GM18861 (cell line): ENCODE data around the gene DNLZ.
"Not testable (repeated sequence)": the region's sequence is repeated elsewhere in the genome, so short reads cannot be mapped to it uniquely, and the experiment has no call there.

Experiments used
- ATAC-seq: cut with Tn5 transposase; IDR thresholded peaks from one replicate; pipeline ENCODE4 v1.9.1; 2021; ENCODE audit not compliant: unreplicated experiment

DNLZ gene

DNA sequence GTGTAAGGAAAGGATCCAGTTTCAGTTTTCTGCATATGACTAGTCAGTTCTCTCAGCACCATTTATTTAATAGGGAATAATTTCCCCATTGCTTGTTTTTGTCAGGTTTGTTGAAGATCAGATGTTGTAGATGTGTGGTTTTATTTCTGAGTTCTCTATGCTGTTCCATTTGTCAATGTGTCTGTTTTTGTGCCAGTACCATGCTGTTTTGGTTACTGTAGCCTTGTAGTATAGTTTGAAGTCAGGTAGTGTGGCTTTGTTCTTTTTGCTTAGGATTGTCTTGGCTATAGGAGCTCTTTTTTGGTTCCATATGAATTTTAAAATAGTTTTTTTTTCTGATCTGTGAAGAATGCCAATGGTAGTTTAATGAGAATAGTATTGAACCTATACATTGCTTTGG is 42.6 kb downstream of the DNLZ start:
- ATAC-seq, result not testable (repeated sequence)

DNA sequence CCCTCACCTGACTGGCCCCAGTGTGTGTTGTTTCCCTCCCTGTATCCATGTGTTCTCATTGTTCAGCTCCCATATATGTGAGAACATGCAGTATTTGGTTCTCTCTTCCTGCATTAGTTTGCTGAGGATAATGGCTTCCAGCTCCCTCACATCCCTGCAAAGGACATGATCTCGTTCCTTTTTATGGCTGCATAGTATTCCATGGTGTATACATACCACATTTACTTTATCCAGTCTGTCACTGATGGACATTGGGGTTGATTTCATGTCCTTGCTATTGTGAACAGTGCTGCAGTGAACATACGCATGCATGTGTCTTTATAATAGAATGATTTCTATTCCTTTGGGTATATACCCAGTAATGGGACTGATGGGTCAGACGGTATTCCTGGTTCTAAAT is 43.6 kb downstream of the DNLZ start:
- ATAC-seq, result not testable (repeated sequence)

GRCh38 chr9:136319244-136319643 is 44.3 kb downstream of the DNLZ start:
- ATAC-seq, result not testable (repeated sequence)

DNA sequence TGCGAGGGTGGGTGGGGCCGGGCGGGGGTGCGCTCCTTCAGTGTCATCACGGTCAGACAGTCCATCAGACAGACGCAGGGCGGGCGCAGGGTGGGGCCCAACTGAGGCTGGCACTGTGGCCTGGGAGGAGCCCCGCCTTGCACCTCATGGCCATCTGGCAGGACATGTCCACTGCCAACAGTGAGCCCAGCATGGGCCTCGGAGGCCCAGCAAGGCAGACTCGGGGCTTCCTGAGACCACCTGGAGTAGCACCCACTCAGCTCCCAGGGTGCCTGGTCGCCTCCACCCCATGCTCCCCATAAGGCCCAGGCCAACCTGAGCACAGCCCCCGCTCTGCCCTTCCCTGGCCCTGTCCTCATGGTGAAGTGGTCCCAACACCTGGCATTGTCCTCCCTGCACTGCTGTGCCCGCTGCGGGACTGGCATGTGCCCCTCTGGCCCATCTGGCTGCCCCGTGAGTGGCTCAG is 44.7 kb downstream of the DNLZ start:
- ATAC-seq, result no peak

DNA sequence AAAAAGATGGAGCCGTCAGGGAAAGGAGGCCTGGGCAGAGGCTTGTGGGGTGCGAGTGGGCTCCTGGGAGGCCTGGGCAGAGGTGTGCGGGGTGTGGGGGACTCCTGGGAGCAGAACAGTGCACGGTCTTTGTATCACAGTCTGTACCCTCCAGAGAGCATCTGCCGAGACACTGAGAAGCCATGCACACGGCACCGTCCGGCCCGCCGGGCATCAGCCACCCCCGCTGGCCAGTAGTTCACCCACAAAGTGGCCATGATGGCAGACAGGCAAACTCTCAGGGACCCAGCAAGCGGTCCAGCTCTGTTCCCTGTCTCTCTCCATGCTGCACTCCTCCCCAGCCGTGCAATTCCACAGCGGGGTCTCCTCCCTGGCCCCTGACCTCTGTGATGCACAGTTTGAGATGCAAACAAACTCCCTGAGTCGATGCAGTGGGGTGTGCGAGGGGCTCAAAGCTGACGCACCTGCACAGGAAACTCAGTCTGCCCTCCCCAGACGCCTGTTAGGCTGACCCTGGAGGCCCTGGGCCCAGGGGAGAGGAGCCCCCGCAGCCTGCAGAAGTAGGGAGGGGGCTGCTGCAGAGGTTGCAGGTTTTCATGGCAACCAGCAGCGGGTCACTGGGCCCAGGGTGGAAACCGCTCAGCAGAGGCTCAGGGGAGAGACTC is 45.3 kb downstream of the DNLZ start:
- ATAC-seq, result no peak

DNA sequence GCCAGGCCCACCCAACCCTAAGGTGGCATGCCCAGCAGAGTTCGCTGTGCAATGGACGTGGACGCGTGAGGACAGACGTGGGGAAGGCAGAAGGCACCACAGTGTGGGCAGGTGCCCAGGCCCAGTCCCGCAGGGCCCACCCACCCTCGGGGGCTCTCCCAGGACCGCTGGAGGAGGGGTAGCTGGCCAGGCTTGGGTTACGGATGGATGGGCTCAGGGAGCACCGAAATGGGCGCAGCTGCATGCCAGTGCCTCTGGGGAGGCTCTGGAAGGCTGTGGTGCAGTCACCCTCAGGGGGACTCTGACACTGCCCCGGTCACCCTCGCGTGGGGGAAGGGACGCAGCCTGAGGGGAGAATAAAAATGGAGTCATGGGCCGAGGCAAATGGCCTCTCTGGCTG is 45.8 kb downstream of the DNLZ start:
- ATAC-seq, result no peak

DNA sequence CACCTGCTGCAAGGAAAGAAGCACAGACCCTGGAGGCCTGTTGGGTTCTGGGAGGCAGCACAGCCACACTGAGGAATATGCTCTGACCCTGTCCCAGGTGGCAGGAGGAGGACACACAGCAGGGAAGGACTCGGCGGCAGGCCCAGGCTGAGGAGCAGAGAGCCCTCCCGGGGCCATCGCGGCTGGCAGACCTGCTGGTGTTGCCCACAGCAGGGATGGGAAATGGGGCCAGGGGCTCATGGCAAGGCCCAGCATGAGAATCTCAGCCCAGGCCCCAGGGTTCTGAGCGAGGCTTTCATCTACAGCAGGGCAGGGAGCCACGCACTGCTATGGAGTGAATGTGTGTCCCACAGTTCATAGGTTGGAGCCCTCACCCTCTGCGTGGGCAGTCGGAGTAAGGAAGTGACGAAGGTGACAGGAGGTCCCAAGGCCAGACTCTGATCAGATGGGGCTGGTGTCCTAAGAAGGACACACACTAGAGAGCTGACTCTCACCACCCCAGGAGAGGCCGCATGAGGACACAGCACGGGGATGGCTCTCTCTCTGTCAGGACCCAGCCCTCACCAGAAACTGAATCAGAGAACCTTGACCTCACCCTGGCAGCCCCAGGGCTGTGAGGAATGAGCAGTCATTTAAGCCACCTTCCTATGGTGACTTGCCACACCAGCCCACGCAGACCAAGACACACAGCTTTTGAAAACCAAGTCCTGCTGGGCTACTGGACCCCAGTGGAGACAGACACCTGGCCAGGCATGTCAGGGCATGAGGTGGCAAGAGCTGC is 46.5 kb downstream of the DNLZ start:
- no peak for ATAC-seq

- no peak for ATAC-seq
Measured at GRCh38 chr9:136316271-136316751, 47.2 kb downstream of the DNLZ start.

GRCh38 chr9:136314944-136315343 is 48.6 kb downstream of the DNLZ start:
- ATAC-seq, result no peak

DNA sequence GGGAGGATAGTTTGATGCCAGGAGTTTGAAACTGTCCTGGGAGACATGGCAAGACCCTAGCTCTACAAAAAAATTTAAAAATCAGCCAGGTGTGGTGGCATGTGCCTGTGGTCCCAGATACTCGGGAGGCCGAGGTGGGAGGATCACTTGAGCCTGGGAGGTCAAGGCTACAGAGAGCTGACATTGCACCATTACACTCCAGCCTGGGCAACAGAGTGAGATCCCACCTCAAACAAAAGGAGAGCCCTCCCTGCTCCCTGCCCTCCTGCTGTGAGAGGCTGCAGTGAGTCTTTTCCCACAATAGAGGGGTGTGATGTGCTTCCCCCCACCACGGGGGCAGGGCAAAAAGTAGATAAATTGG is 49.5 kb downstream of the DNLZ start:
- no peak for ATAC-seq

DNA sequence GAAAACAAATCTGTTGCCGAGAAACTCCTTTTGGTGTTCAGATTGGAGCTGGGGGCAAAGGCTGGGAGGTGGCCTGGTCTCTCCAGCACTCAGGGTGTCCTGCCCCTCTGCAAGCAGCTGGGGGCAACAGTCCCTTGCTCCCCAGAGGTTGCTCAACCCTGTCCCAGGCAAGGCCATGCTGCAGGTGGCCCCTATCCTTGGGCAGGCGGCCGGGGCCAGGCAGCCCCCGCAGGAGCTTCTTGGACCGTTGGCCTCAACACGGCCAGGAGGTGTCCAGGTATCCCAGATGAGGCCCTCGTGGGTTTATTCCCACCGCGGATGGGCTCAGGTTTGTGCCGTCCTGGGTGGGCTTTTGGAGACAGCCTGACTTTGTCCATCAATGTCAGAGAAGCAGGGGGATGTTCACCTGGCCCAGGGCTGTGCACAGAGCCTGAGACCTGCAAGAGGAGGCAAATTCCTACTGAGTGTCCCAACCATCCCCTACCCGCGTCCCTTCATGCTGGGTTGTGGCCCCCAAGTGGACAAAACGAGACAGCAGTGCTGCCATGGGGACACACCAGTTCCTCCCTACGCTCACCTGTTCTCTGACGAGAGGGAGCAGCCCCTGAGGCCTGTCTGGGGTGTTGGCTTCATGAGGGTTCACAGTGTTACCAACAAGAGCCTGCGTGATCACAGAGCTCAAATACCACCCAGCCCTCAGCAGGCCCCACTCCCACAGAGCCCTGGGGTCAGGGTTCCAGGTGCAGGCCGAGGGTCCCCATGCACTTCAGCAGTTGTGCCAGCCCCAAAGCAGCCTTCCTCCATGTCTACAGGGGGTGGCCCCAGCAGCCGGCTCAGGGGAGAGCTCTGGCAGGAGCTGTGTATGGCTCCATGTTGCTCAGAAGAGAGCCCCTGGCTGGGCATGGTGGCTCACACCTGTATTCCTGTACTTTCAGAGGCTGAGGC is 50.2 kb downstream of the DNLZ start:
- ATAC-seq, result no peak

DNA sequence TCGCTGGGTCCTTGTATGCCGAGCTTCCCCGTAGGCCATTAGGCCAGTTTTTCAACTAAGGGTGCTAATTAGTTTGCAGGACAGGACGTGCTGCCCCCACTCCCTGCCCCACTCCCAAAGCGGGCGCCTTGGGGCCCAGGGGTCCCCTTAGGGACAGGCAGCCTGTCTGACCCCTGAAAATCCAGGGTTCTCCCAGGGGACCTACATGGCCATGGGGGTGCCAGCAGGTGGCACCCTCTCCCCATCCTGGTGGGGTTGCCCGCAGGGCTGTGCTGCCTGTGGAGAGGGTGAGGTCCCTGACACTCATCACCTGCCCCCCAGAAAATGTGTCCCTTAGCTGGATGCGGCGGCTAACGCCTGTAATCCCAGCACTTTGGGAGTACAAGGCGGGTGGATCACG is 51.1 kb downstream of the DNLZ start:
- no peak for ATAC-seq

- ATAC-seq, result no peak
Measured at GRCh38 chr9:136312009-136312375, 51.6 kb downstream of the DNLZ start.

GRCh38 chr9:136311051-136312008 is 52.2 kb downstream of the DNLZ start:
- no peak for ATAC-seq

- no peak for ATAC-seq
Measured at GRCh38 chr9:136310273-136311030, 53.1 kb downstream of the DNLZ start.

GRCh38 chr9:136309806-136310220 is 53.7 kb downstream of the DNLZ start:
- ATAC-seq, result no peak
